Gastroesophageal sphincter (tissue), 3 donors: Measurements from ENCODE around the gene SLC25A53.

ENCODE experiments used
- CTCF ChIP-seq, 4 experiments: fragments of 200-600 bp in 2 of 4; fragments of 450-650 bp in 2 of 4; sonication (generic) in 1 of 4; IDR thresholded peaks; one replicate each; pipeline ENCODE4 v1.5.1; 2017 to 2019; ENCODE audit warnings: antibody characterized with exemption in 4 of 4, mild to moderate bottlenecking in 2 of 4, moderate library complexity in 2 of 4
- POLR2A ChIP-seq, 2 donors: fragments of 450-650 bp; IDR thresholded peaks; one replicate each; pipeline ENCODE4 v1.6.1; 2017; ENCODE audit warnings: antibody characterized with exemption in 2 of 2, mild to moderate bottlenecking in 2 of 2, moderate library complexity in 1 of 2

DNA sequence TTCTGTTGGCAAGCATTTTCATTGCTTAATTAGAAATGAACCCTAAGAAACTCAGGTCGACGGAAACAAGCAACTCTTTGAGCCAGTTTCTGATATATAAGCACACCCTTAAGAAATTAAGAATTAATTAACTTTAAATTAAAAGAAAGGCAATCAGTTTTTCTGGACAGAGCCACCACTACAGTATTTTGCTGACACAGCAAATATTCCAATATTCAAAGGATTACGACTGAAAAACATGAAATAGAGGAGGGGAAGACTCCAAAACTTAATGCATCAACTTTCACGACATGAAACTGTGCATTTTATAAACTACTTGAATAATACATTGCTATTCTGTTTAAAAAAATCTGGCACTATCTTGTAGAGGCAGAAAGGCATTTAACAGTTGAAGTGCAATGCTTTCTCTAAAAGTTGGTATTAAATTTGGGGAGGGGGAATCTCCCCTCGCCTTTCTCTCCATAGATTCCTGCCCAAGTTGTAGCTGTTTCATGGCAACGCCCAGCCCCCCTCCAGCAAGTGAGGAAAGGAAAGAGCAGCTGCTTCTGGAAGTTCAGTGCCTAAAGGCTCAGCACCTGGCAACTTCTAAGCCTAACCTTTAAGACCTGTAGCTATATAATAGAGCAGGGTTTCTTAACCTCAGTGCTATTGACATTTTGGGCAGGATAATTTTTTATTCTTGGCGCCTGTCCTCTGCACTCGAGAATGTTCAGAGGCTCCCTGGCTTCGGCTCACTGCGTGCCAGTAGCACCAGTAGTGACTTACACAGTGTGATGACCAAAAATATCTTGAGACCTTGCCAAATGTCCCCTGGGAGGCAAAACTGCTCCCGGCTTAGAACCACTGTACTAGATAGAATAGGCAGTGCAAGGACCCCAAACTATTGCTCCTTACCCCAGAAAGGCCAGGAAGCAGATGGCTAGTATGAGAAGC, 51.2 kb downstream of the SLC25A53 start:
- no peak for TF ChIP-seq CTCF (IDR thresholded peaks at IDR 0.05)
- TF ChIP-seq POLR2A (IDR thresholded peaks at IDR 0.05) = no peak
